HCT116 (cell line): ENCODE measurements around the gene GLRA2. TPM values are rescaled to one million over a fixed set of nuclear protein-coding genes. Genes with fewer than 3 reads are reported as not detected.

ENCODE experiments used
- ATAC-seq: fragments of 200-7000 bp; cut with Tn5 transposase; 2 replicates; pipeline ENCODE4 v1.9.1; 2020; ENCODE audit warnings: mild to moderate bottlenecking, moderate library complexity
- BruUV-seq: library from RNA; stranded (reverse); fragments of 400-500 nt; replicated peaks from 2 replicates; lab custom pipeline; 2021; lab: Mats Ljungman, UMichigan
- CTCF ChIA-PET: fragments of 300-600 bp; sonication (Branson Sonifier 250); formaldehyde crosslinking; loops from one replicate; lab custom pipeline; 2021; ENCODE audit warnings: antibody characterized with exemption; lab: Charles Lee
- POLR2A ChIA-PET: fragments of 300-600, 350-600 bp; sonication (Branson Sonifier 250); formaldehyde crosslinking; loops from one replicate; lab custom pipeline; 2021; ENCODE audit warnings: antibody characterized with exemption; lab: Charles Lee
- RAD21 ChIA-PET, 2 experiments: fragments of 300-600 bp; sonication (Branson Sonifier 250); formaldehyde crosslinking; loops; one replicate each; lab custom pipeline; 2023; ENCODE audit warnings: low total read pairs in 2 of 2; ENCODE audit not compliant: uncharacterized antibody in 2 of 2, unreplicated experiment in 2 of 2, low non-redundant PET in 1 of 2; lab: Charles Lee
- DNase-seq: peaks from one replicate; pipeline ENCODE4 v3.0.0-alpha.2; 2010; ENCODE audit warnings: low read depth, low spot score
- H2AFZ ChIP-seq: fragments of 200-600 bp; shearing (Covaris generic), sonication (generic); 2 replicates; pipeline ENCODE4 v1.6.1; 2017; ENCODE audit warnings: low read depth, mixed run types, mixed read lengths, antibody characterized with exemption, low read length; ENCODE audit not compliant: poor library complexity, severe bottlenecking
- H3K27ac ChIP-seq: 2 replicates; pipeline ENCODE4 v1.5.1; 2012; ENCODE audit warnings: low read depth, low read length
- H3K27me3 ChIP-seq: fragments of 200-600 bp; sonication (generic); 2 replicates; pipeline ENCODE4 v1.6.1; 2016; ENCODE audit warnings: mixed run types, low read length, mixed read lengths; ENCODE audit not compliant: insufficient read depth
- H3K36me3 ChIP-seq, 2 experiments: fragments of 200-500 bp in 1 of 2; fragments of 200-600 bp in 1 of 2; sonication (Bioruptor generic) in 1 of 2; sonication (generic) in 1 of 2; 2 replicates each; pipeline versions ENCODE4 v1.5.1 to v1.6.1; 2014 to 2016; ENCODE audit warnings: low read length in 2 of 2, inconsistent platforms in 1 of 2, mixed read lengths in 1 of 2, mixed run types in 1 of 2; ENCODE audit not compliant: insufficient read depth in 2 of 2, control insufficient read depth in 1 of 2
- H3K4me1 ChIP-seq, 2 experiments: fragments of 200-600 bp in 1 of 2; sonication (generic) in 1 of 2; 2 replicates each; pipeline versions ENCODE4 v1.5.1 to v1.6.1; 2012 to 2017; ENCODE audit warnings: low read length in 2 of 2, inconsistent platforms in 1 of 2, mild to moderate bottlenecking in 1 of 2, mixed read lengths in 1 of 2, mixed run types in 1 of 2, moderate library complexity in 1 of 2; ENCODE audit not compliant: insufficient read depth in 2 of 2, control insufficient read depth in 1 of 2
- H3K4me2 ChIP-seq: fragments of 200-600 bp; sonication (generic); 2 replicates; pipeline ENCODE4 v1.6.1; 2017; ENCODE audit warnings: mixed run types, low read length, mixed read lengths
- H3K4me3 ChIP-seq, 2 experiments: fragments of 200-600 bp in 1 of 2; sonication (generic) in 1 of 2; replicated peaks in 1 of 2; 2 replicates each; pipeline ENCODE4 v1.5.1; 2011 to 2016; ENCODE audit warnings: low read length in 2 of 2, control low read depth in 1 of 2, low read depth in 1 of 2, mild to moderate bottlenecking in 1 of 2, mixed read lengths in 1 of 2, mixed run types in 1 of 2
- H3K79me2 ChIP-seq: fragments of 200-600 bp; sonication (generic); 2 replicates; pipeline ENCODE4 v1.6.1; 2017; ENCODE audit warnings: mild to moderate bottlenecking, mixed run types, low read length, moderate library complexity, mixed read lengths; ENCODE audit not compliant: insufficient read depth
- H3K9ac ChIP-seq: fragments of 200-600 bp; sonication (generic); 2 replicates; pipeline ENCODE4 v1.6.1; 2016; ENCODE audit warnings: low read length, mixed read lengths
- H3K9me2 ChIP-seq: fragments of 200-600 bp; sonication (generic), shearing (Covaris generic); 2 replicates; pipeline ENCODE4 v1.6.1; 2017; ENCODE audit warnings: mixed run types, mild to moderate bottlenecking, moderate library complexity; ENCODE audit not compliant: insufficient read depth
- H3K9me3 ChIP-seq, 2 experiments: fragments of 200-500 bp in 1 of 2; fragments of 200-600 bp in 1 of 2; sonication (Bioruptor generic) in 1 of 2; sonication (generic) in 1 of 2; 2 replicates each; pipeline ENCODE4 v1.6.1; 2014 to 2017; ENCODE audit warnings: low read length in 2 of 2, mixed read lengths in 2 of 2, inconsistent platforms in 1 of 2, low read depth in 1 of 2, mild to moderate bottlenecking in 1 of 2, mixed run types in 1 of 2, moderate library complexity in 1 of 2; ENCODE audit not compliant: control insufficient read depth in 1 of 2, insufficient read depth in 1 of 2
- H4K20me1 ChIP-seq: fragments of 200-600 bp; sonication (generic), shearing (Covaris generic); 2 replicates; pipeline ENCODE4 v1.6.1; 2017; ENCODE audit warnings: mixed run types, mild to moderate bottlenecking, moderate library complexity; ENCODE audit not compliant: insufficient read depth
- CBX3 ChIP-seq: IDR thresholded peaks from 2 replicates; pipeline ENCODE4 v1.6.1; 2012; ENCODE audit warnings: low read depth
- CEBPB ChIP-seq: IDR thresholded peaks from 2 replicates; pipeline ENCODE4 v1.6.1; 2012; ENCODE audit warnings: low read depth
- EGR1 ChIP-seq: IDR thresholded peaks from 2 replicates; pipeline ENCODE4 v1.6.1; 2012; ENCODE audit warnings: low read depth
- ELF1 ChIP-seq: IDR thresholded peaks from 2 replicates; pipeline ENCODE4 v1.6.1; 2012; ENCODE audit warnings: low read depth, borderline replicate concordance
- JUND ChIP-seq: IDR thresholded peaks from 2 replicates; pipeline ENCODE4 v1.6.1; 2012
- POLR2A ChIP-seq: IDR thresholded peaks from 2 replicates; pipeline ENCODE4 v1.7.0; 2011; ENCODE audit warnings: borderline replicate concordance; ENCODE audit not compliant: insufficient read depth, insufficient read length; ENCODE audit errors: extremely low read depth
- RAD21 ChIP-seq: IDR thresholded peaks from 2 replicates; pipeline ENCODE4 v1.6.1; 2012; ENCODE audit warnings: low read depth, mild to moderate bottlenecking
- SIN3A ChIP-seq: IDR thresholded peaks from 2 replicates; pipeline ENCODE4 v1.6.1; 2012; ENCODE audit warnings: low read depth
- SP1 ChIP-seq: IDR thresholded peaks from 2 replicates; pipeline ENCODE4 v1.6.1; 2012; ENCODE audit warnings: low read depth
- SRF ChIP-seq: IDR thresholded peaks from 2 replicates; pipeline ENCODE4 v1.6.1; 2012; ENCODE audit warnings: low read depth
- YY1 ChIP-seq: IDR thresholded peaks from 2 replicates; pipeline ENCODE4 v1.6.1; 2011; ENCODE audit warnings: low read length, low read depth, moderate library complexity, mild to moderate bottlenecking; ENCODE audit not compliant: insufficient replicate concordance; ENCODE audit errors: extremely low read depth
- ZBTB33 ChIP-seq: IDR thresholded peaks from 2 replicates; pipeline ENCODE4 v1.6.1; 2011; ENCODE audit warnings: mild to moderate bottlenecking, low read length, moderate library complexity; ENCODE audit not compliant: insufficient replicate concordance; ENCODE audit errors: extremely low read depth
- ZNF274 ChIP-seq: fragments of 200-500 bp; sonication (Bioruptor generic); IDR thresholded peaks from 2 replicates; pipeline ENCODE4 v1.6.1; 2014; ENCODE audit warnings: mild to moderate bottlenecking, low read depth, low read length, inconsistent platforms
- intact Hi-C: fragments of 100-400 bp; cut with micrococcal nuclease; formaldehyde crosslinking; loops from 2 replicates; pipeline ENCODE4 v1.10.0; 2022
- total RNA-seq: library from RNA; stranded (reverse); gene quantifications from one replicate; pipeline ENCODE4 v1.2.1, GENCODE V29; 2021; ENCODE audit not compliant: unreplicated experiment
- TF ChIP-seq, protein P1 (sequence below): IDR thresholded peaks from 2 replicates; pipeline ENCODE4 v1.6.1; 2012; ENCODE audit warnings: low read depth
- TF ChIP-seq, protein P2 (sequence below), 3 experiments: fragments of 200-600 bp in 1 of 3; sonication (generic) in 1 of 3; IDR thresholded peaks in 2 of 3; conservative IDR thresholded peaks in 1 of 3; 2 replicates each; pipeline ENCODE4 v1.5.1; 2012 to 2017; ENCODE audit warnings: low read depth in 2 of 3, low read length in 2 of 3, antibody characterized with exemption in 1 of 3, borderline replicate concordance in 1 of 3, control low read depth in 1 of 3, mild to moderate bottlenecking in 1 of 3, mixed read lengths in 1 of 3, mixed run types in 1 of 3, moderate library complexity in 1 of 3; ENCODE audit not compliant: insufficient read depth in 1 of 3

Gene GLRA2
- total RNA-seq, 1 experiment from 2014 or later = not detected

DNA sequence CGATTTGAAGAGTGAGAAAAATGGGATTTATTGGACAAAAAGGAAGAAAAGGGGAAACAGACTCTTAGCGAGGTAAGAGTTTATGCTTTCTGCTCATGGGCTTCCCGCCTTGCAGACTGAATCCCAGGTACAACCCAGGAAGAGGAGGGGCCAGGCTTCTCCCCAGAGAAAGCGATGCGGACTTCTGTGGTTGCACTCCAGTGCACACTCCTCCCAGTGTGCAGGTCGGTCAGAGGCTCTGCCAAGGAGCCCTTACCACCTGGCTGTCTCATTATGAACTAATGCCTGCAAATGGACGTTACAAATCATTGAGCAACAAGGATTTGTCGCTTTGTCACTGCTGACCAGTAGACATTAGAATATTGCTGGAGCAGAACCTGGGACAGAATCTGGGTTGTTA is 39.9 kb upstream of the GLRA2 start:
- ChIA-PET POLR2A (no interaction called here), CTCF (no interaction called here), RAD21 (no interaction called here)
- no peaks in the 10 kb centered on the region for H3K27me3 ChIP-seq
- no peaks in the 10 kb centered on the region for H3K9me3 ChIP-seq
- no peak for TF ChIP-seq SIN3A
- no peak for TF ChIP-seq SP1
- TF ChIP-seq ELF1 = no peak
- no peak for TF ChIP-seq YY1
- no peak for TF ChIP-seq JUND
- no peak for TF ChIP-seq POLR2A
- TF ChIP-seq, protein P1, sequence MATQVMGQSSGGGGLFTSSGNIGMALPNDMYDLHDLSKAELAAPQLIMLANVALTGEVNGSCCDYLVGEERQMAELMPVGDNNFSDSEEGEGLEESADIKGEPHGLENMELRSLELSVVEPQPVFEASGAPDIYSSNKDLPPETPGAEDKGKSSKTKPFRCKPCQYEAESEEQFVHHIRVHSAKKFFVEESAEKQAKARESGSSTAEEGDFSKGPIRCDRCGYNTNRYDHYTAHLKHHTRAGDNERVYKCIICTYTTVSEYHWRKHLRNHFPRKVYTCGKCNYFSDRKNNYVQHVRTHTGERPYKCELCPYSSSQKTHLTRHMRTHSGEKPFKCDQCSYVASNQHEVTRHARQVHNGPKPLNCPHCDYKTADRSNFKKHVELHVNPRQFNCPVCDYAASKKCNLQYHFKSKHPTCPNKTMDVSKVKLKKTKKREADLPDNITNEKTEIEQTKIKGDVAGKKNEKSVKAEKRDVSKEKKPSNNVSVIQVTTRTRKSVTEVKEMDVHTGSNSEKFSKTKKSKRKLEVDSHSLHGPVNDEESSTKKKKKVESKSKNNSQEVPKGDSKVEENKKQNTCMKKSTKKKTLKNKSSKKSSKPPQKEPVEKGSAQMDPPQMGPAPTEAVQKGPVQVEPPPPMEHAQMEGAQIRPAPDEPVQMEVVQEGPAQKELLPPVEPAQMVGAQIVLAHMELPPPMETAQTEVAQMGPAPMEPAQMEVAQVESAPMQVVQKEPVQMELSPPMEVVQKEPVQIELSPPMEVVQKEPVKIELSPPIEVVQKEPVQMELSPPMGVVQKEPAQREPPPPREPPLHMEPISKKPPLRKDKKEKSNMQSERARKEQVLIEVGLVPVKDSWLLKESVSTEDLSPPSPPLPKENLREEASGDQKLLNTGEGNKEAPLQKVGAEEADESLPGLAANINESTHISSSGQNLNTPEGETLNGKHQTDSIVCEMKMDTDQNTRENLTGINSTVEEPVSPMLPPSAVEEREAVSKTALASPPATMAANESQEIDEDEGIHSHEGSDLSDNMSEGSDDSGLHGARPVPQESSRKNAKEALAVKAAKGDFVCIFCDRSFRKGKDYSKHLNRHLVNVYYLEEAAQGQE = no peak
- no peak for TF ChIP-seq CBX3
- no peak for TF ChIP-seq ZBTB33
- no peak for TF ChIP-seq RAD21
- TF ChIP-seq, protein P2, sequence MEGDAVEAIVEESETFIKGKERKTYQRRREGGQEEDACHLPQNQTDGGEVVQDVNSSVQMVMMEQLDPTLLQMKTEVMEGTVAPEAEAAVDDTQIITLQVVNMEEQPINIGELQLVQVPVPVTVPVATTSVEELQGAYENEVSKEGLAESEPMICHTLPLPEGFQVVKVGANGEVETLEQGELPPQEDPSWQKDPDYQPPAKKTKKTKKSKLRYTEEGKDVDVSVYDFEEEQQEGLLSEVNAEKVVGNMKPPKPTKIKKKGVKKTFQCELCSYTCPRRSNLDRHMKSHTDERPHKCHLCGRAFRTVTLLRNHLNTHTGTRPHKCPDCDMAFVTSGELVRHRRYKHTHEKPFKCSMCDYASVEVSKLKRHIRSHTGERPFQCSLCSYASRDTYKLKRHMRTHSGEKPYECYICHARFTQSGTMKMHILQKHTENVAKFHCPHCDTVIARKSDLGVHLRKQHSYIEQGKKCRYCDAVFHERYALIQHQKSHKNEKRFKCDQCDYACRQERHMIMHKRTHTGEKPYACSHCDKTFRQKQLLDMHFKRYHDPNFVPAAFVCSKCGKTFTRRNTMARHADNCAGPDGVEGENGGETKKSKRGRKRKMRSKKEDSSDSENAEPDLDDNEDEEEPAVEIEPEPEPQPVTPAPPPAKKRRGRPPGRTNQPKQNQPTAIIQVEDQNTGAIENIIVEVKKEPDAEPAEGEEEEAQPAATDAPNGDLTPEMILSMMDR (IDR thresholded peaks at IDR 0.05 in 2 of 3, conservative IDR thresholded peaks at IDR 0.05 in 1 of 3; ENCODE audit: borderline replicate concordance in 1 of 3, insufficient read depth in 1 of 3, low read depth in 2 of 3, low read length in 2 of 3) = no peak
- no peak for TF ChIP-seq EGR1
- no peak for TF ChIP-seq CEBPB
- TF ChIP-seq ZNF274 = no peak
- TF ChIP-seq SRF = no peak
- no peak for ATAC-seq
- H3K4me2 ChIP-seq = no peak overlapping the region
- H3K27ac ChIP-seq = no peak overlapping the region
- H3K9me2 ChIP-seq = no peaks in the 10 kb centered on the region
- H2AFZ ChIP-seq = no peak overlapping the region
- DNase-seq = no peak
- no peaks in the 10 kb centered on the region for H3K4me1 ChIP-seq
- no peaks in the 10 kb centered on the region for H4K20me1 ChIP-seq
- H3K4me3 ChIP-seq = no peak overlapping the region
- no peaks in the 10 kb centered on the region for H3K36me3 ChIP-seq
- no peaks in the 10 kb centered on the region for H3K79me2 ChIP-seq
- no peak overlapping the region for H3K9ac ChIP-seq
- no TSS peak for BruUV-seq
- intact Hi-C loops = no loop called here
